Heart left ventricle (tissue), 16 donors: ENCODE measurements around the gene ALDH1L1. TPM values are rescaled to one million over a fixed set of nuclear protein-coding genes. Genes with fewer than 3 reads are reported as not detected.

Source experiments
- ATAC-seq, 4 donors: fragments of 200-7000 bp; cut with Tn5 transposase; one replicate each; pipeline ENCODE4 v1.9.1; 2020 to 2022; ENCODE audit warnings: moderate library complexity in 4 of 4, mild to moderate bottlenecking in 3 of 4, moderate number of reproducible peaks in 1 of 4
- DNase-seq, 5 donors: peaks; one replicate each; pipeline ENCODE4 v3.0.0-alpha.2; 2020
- H3K27ac ChIP-seq, 12 donors: fragments of 200-600 bp; sonication (generic) in 4 of 12; one replicate each; pipeline versions ENCODE4 v1.5.0 to v1.8.0; 2016 to 2022; ENCODE audit warnings: mild to moderate bottlenecking in 2 of 12
- H3K27me3 ChIP-seq, 9 donors: fragments of 200-600 bp; sonication (generic) in 2 of 9; one replicate each; pipeline versions ENCODE4 v1.5.1 to v1.8.0; 2016 to 2022; ENCODE audit warnings: mild to moderate bottlenecking in 3 of 9
- H3K36me3 ChIP-seq, 9 donors: fragments of 200-600 bp; sonication (generic) in 2 of 9; one replicate each; pipeline versions ENCODE4 v1.5.0 to v1.8.0; 2018 to 2022; ENCODE audit warnings: mild to moderate bottlenecking in 2 of 9
- H3K4me1 ChIP-seq, 12 donors: fragments of 200-600 bp; sonication (generic) in 4 of 12; one replicate each; pipeline versions ENCODE4 v1.5.0 to v1.8.0; 2016 to 2022; ENCODE audit warnings: mild to moderate bottlenecking in 3 of 12
- H3K4me3 ChIP-seq, 12 donors: fragments of 200-600 bp; sonication (generic) in 4 of 12; one replicate each; pipeline versions ENCODE4 v1.5.0 to v1.8.0; 2017 to 2022; ENCODE audit warnings: mild to moderate bottlenecking in 9 of 12, moderate library complexity in 4 of 12
- H3K9me3 ChIP-seq, 12 donors: fragments of 200-600 bp; sonication (generic) in 4 of 12; one replicate each; pipeline versions ENCODE4 v1.5.0 to v1.8.0; 2016 to 2022; ENCODE audit warnings: mild to moderate bottlenecking in 1 of 12
- CTCF ChIP-seq, 12 donors: fragments of 200-600 bp; sonication (generic) in 4 of 12; IDR thresholded peaks; one replicate each; pipeline versions ENCODE4 v1.5.0 to v1.8.0; 2018 to 2022; ENCODE audit warnings: antibody characterized with exemption in 12 of 12, mild to moderate bottlenecking in 5 of 12
- POLR2A ChIP-seq, 2 donors: fragments of 450-650 bp; IDR thresholded peaks; one replicate each; pipeline ENCODE4 v1.6.1; 2017; ENCODE audit warnings: antibody characterized with exemption in 2 of 2, mild to moderate bottlenecking in 2 of 2, moderate library complexity in 2 of 2
- WGBS, 4 donors: extraction: QIAGEN DNeasy Blood & Tissue Kit in 2 of 4; methylation state at CpG; one replicate each; pipeline versions ENCODE4 v1.1.5 to v1.1.7; 2013 to 2018; 5-methylcytosine and 5-hydroxymethylcytosine counted together
- intact Hi-C, 10 donors: fragments of 100-400 bp; cut with DNase I; formaldehyde crosslinking; loops; one replicate each; pipeline versions ENCODE4 v1.11.1 to v1.14.2; 2022
- polyA plus RNA-seq, 2 donors: library from polyadenylated mRNA; stranded (reverse); fragments of 200-250 nt; gene quantifications; one replicate each; pipeline ENCODE4 v1.2.3, GENCODE V29; 2013
- total RNA-seq, 9 donors: library from RNA; depleted of rRNA in 2 of 9; stranded (reverse); fragments of >200 nt in 2 of 9; fragmentation: NEBNext Ultra II Directional in 3 of 9; extraction: Animal tissue kit (Norgen Biotek cat#: 25700) in 3 of 9; gene quantifications; one replicate each; pipeline versions ENCODE4 v1.1.0 to v1.2.4, GENCODE V29; 2016 to 2023
- donor health status: ischemic (EF 13 %, LVEDD 7.1; RV severe dilation, severe dysfunction).
- donor health status: healthy with polysubstance abuse.
- donor health status: DM: no; HTN: yes; CAD: no.
- donor health status: DM: no; HTN: no; CAD: no.
- donor health status: ischemic (EF 25% LVEDD 6.9; RV normal size, moderate dysfunction).
- donor health status: ischemic (EF 25% LVEDD 5.7; RV mildly dilated, moderate dysfunction).
- donor health status: healthy.
- donor health status: DM: yes; HTN: yes; CAD: no.
- donor health status: ischemic (EF 35%, LVEDD 5.7; RV mildly dilated, moderate dysfunction).
- donor health status: nonischemic (EF 11% LVEDD 7.7; RV severe dilation, severe dysfunction).
- donor health status: DM: yes; HTN: yes; CAD: no.
- donor health status: PGD.
- donor health status: ischemic (EF 29% LVEDD 5.4; RV normal size, mild dysfunction).
- donor health status: nonischemic (EF 23%, LVEDD 6.1; RV moderate dilation, normal function).

The ALDH1L1 gene
- total and polyA plus RNA-seq, 11 donors, result 13.4 to 74.1 (median 29.0) TPM

GRCh38 chr3:126158912-126159454, 21.4 kb downstream of the ALDH1L1 start:
- TF ChIP-seq CTCF (IDR thresholded peaks at IDR 0.05) (no peak), POLR2A (IDR thresholded peaks at IDR 0.05) (no peak)
- ATAC-seq (no peak), DNase-seq (no peak)
- no peaks in the 10 kb centered on the region for H3K4me1 ChIP-seq
- H3K9me3 ChIP-seq, result no peaks in the 10 kb centered on the region
- WGBS, 4 donors, result 67 to 79% (median 73%) methylated on average over 7 of the region's 7 CpGs
- H3K4me3 ChIP-seq, result no peak overlapping the region
- intact Hi-C loops, result no loop called here
- peaks cover 0 to 15% (median 0%) of the 10 kb centered on the region in 9 donors for H3K36me3 ChIP-seq
- no peak overlapping the region for H3K27ac ChIP-seq
- no peaks in the 10 kb centered on the region for H3K27me3 ChIP-seq

- Histone ChIP-seq H3K4me3 (no peak overlapping the region), H3K4me1 (no peaks in the 10 kb centered on the region), H3K27me3 (no peaks in the 10 kb centered on the region), H3K27ac (no peak overlapping the region), H3K36me3 (peaks cover 0 to 21% (median 0%) of the 10 kb centered on the region in 9 donors), H3K9me3 (no peaks in the 10 kb centered on the region)
- ATAC-seq (peak in 1 of 4 donors; percentile 41), DNase-seq (no peak)
- intact Hi-C loops, result no loop called here
- WGBS, 4 donors, result 82 to 88% (median 85%) methylated on average over 16 to 18 of the region's 18 CpGs
- TF ChIP-seq POLR2A (IDR thresholded peaks at IDR 0.05), result no peak
- TF ChIP-seq CTCF (IDR thresholded peaks at IDR 0.05), result no peak
Measured at GRCh38 chr3:126158016-126158911, 22.1 kb downstream of the ALDH1L1 start.

- intact Hi-C loops, result no loop called here
- 93 to 94% (median 94%) methylated on average over 26 of the region's 26 CpGs for WGBS, 4 donors
- no peaks in the 10 kb centered on the region for H3K4me1 ChIP-seq
- no peaks in the 10 kb centered on the region for H3K27me3 ChIP-seq
- DNase-seq (no peak), ATAC-seq (no peak)
- no peaks in the 10 kb centered on the region for H3K9me3 ChIP-seq
- H3K4me3 ChIP-seq, result no peak overlapping the region
- H3K36me3 ChIP-seq, result peaks cover 0 to 25% (median 0%) of the 10 kb centered on the region in 9 donors
- TF ChIP-seq CTCF (IDR thresholded peaks at IDR 0.05), result no peak
- no peak for TF ChIP-seq POLR2A (IDR thresholded peaks at IDR 0.05)
- H3K27ac ChIP-seq, result no peak overlapping the region
Measured at GRCh38 chr3:126157083-126157768, 23.2 kb downstream of the ALDH1L1 start.

GRCh38 chr3:126156468-126156867, 23.9 kb downstream of the ALDH1L1 start:
- ATAC-seq (no peak), DNase-seq (no peak)

More at GRCh38 chr3:126156468-126156867, 23.9 kb downstream of the ALDH1L1 start:
- Histone ChIP-seq H3K9me3 (no peaks in the 10 kb centered on the region), H3K27ac (no peak overlapping the region), H3K4me1 (no peaks in the 10 kb centered on the region), H3K27me3 (no peaks in the 10 kb centered on the region), H3K36me3 (peaks cover 0 to 25% (median 0%) of the 10 kb centered on the region in 9 donors), H3K4me3 (no peak overlapping the region)
- 77 to 91% (median 79%) methylated on average over 6 to 8 of the region's 8 CpGs for WGBS, 4 donors
- no peak for TF ChIP-seq POLR2A (IDR thresholded peaks at IDR 0.05)
- TF ChIP-seq CTCF (IDR thresholded peaks at IDR 0.05), result no peak
- intact Hi-C loops, result no loop called here
